ENCODE results near the gene URI1.

GRCh38 chr19:30036154-30037129 is 94.4 kb downstream of the URI1 start:
- TF ChIP-seq, protein P1, sequence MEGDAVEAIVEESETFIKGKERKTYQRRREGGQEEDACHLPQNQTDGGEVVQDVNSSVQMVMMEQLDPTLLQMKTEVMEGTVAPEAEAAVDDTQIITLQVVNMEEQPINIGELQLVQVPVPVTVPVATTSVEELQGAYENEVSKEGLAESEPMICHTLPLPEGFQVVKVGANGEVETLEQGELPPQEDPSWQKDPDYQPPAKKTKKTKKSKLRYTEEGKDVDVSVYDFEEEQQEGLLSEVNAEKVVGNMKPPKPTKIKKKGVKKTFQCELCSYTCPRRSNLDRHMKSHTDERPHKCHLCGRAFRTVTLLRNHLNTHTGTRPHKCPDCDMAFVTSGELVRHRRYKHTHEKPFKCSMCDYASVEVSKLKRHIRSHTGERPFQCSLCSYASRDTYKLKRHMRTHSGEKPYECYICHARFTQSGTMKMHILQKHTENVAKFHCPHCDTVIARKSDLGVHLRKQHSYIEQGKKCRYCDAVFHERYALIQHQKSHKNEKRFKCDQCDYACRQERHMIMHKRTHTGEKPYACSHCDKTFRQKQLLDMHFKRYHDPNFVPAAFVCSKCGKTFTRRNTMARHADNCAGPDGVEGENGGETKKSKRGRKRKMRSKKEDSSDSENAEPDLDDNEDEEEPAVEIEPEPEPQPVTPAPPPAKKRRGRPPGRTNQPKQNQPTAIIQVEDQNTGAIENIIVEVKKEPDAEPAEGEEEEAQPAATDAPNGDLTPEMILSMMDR (IDR thresholded peaks at IDR 0.05), result no peak
- no peak for TF ChIP-seq POLR2AphosphoS5 (IDR thresholded peaks at IDR 0.05)
- TF ChIP-seq POLR2A (IDR thresholded peaks at IDR 0.05), result no peak
